Adrenal gland (tissue), 12 donors: ENCODE data around the gene AACS. TPM values are rescaled to one million over a fixed set of nuclear protein-coding genes. Genes with fewer than 3 reads are reported as not detected.

Experiments used
- DNase-seq, 7 donors: peaks; one replicate each; pipeline ENCODE4 v3.0.0-alpha.2; 2019 to 2020
- H3K27ac ChIP-seq, 5 donors: fragments of 200-600 bp; sonication (generic) in 4 of 5; 1 replicate in 3 of 5; 2 replicates in 2 of 5; pipeline versions ENCODE4 v1.5.1 to v1.8.0; 2016 to 2020; ENCODE audit warnings: mild to moderate bottlenecking in 1 of 5
- H3K27me3 ChIP-seq: fragments of 200-600 bp; 2 replicates; pipeline ENCODE4 v1.8.0; 2021
- H3K36me3 ChIP-seq, 2 donors: fragments of 200-600 bp; replicated peaks in 1 of 2; 1 replicate in 1 of 2; 2 replicates in 1 of 2; pipeline versions ENCODE4 v1.5.1 to v1.8.0; 2018 to 2022
- H3K4me1 ChIP-seq, 2 donors: fragments of 200-600 bp; replicated peaks in 1 of 2; 1 replicate in 1 of 2; 2 replicates in 1 of 2; pipeline versions ENCODE4 v1.5.1 to v1.8.0; 2018 to 2021
- H3K4me3 ChIP-seq, 4 donors: fragments of 200-600 bp; sonication (generic) in 3 of 4; one replicate each; pipeline ENCODE4 v1.5.1; 2016 to 2018
- H3K9me3 ChIP-seq, 3 donors: fragments of 200-600 bp; sonication (generic) in 1 of 3; replicated peaks in 1 of 3; 1 replicate in 2 of 3; 2 replicates in 1 of 3; pipeline versions ENCODE4 v1.5.1 to v1.8.0; 2016 to 2021
- POLR2A ChIP-seq, 2 donors: fragments of 450-650 bp; IDR thresholded peaks; one replicate each; pipeline ENCODE4 v1.6.1; 2017; ENCODE audit warnings: antibody characterized with exemption in 2 of 2, mild to moderate bottlenecking in 2 of 2, moderate library complexity in 1 of 2
- WGBS, 4 donors: extraction: QIAGEN DNeasy Blood & Tissue Kit in 2 of 4; methylation state at CpG; one replicate each; pipeline versions ENCODE4 v1.1.5 to v1.1.7; 2013 to 2017; 5-methylcytosine and 5-hydroxymethylcytosine counted together
- intact Hi-C, 2 donors: fragments of 100-400 bp; cut with DNase I; formaldehyde crosslinking; loops; one replicate each; pipeline versions ENCODE4 v1.14.1 to v1.15.0; 2022 to 2023
- polyA plus RNA-seq, 3 donors: library from polyadenylated mRNA; stranded (reverse); fragments of 200-250 nt in 2 of 3; fragments of 350-450 nt in 1 of 3; fragmentation: Illumina TruSeq in 1 of 3; extraction: RNeasy Lipid Tissue Mini Kit (QIAGEN cat#74804) in 1 of 3; gene quantifications; one replicate each; pipeline ENCODE4 v1.2.3, GENCODE V29; 2013 to 2014
- total RNA-seq, 9 donors: library from RNA; depleted of rRNA in 4 of 9; stranded (reverse); fragments of >200 nt in 4 of 9; fragments of 120-200 nt in 1 of 9; fragmentation: NEBNext Ultra II Directional in 1 of 9; extraction: Animal tissue kit (Norgen Biotek cat#: 25700) in 1 of 9; gene quantifications; one replicate each; pipeline versions ENCODE4 v1.1.0 to v1.2.4, GENCODE V29; 2013 to 2023
- TF ChIP-seq, protein P1 (sequence below), 6 experiments: fragments of 450-650 bp in 4 of 6; fragments of 200-600 bp in 2 of 6; sonication (generic) in 1 of 6; IDR thresholded peaks; 1 replicate in 5 of 6; 2 replicates in 1 of 6; pipeline versions ENCODE4 v1.5.1 to v1.8.0; 2016 to 2021; ENCODE audit warnings: antibody characterized with exemption in 6 of 6, mild to moderate bottlenecking in 2 of 6, moderate library complexity in 1 of 6
- donor health status: healthy with polysubstance abuse.
- donor health status: Bipolar disorder and iron deficiency.
- donor health status: DM: yes; HTN: yes; CAD: no.
- donor health status: DM: no; HTN: no; CAD: no.
- donor health status: DM: no; HTN: no; CAD: no.
- donor health status: DM: yes; HTN: yes; CAD: no.

AACS gene
- total and polyA plus RNA-seq, 12 donors: 8.0 to 31.7 (median 15.4) TPM

DNA sequence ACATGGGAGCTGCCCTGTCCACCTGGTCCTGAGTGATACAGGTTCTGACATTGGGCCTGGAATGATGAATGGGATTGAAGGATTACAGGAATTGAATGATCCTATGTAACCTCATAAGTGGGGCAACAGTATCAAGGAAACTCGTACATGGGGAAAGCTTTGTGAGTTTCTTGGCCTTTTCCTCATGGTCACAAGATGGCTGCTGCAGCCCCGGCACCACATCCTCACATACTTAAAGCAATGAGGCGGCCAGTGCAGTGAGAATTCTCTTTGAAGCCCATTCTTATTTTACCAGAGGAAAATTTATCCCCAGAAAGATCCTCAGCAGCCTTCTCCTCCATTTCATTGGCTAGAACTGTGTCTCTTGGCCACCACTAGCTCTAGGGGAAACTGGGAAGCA, 91.9 kb downstream of the AACS start:
- Histone ChIP-seq H3K4me3 (no peak overlapping the region), H3K27me3 (no peaks in the 10 kb centered on the region), H3K27ac (no peak overlapping the region), H3K36me3 (no peaks in the 10 kb centered on the region), H3K4me1 (no peaks in the 10 kb centered on the region), H3K9me3 (no peaks in the 10 kb centered on the region)
- intact Hi-C loops: no loop called here
- no peak for DNase-seq
- TF ChIP-seq POLR2A (IDR thresholded peaks at IDR 0.05): no peak
- WGBS, 4 donors: 83 to 85% (median 83%) methylated on average over 3 of the region's 3 CpGs

DNA sequence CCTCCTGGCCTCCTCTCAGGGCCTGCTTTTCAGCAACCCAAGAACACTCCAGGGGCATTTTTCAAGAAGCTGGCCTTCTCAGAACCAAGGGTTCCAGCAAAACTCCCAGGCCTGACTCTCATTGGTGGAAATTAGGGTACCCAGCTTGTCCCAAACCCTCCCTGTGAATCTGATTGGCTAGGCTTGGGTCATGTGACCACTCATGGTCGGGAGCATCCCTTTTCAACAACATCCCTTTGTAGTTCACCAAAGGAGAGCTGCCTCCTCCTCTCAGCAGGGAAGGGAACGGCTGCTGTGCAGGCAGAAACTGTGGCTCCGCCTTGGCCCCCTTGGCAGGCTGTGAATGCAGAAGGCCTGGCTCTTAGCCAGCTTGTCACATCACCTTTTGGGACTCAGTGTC, 94.5 kb downstream of the AACS start:
- no peak for DNase-seq
- WGBS, 4 donors: 0 to 79% (median 69%) methylated on average over 1 to 3 of the region's 3 CpGs
- Histone ChIP-seq H3K27ac (no peak overlapping the region), H3K36me3 (no peaks in the 10 kb centered on the region), H3K4me3 (no peak overlapping the region), H3K4me1 (no peaks in the 10 kb centered on the region), H3K27me3 (no peaks in the 10 kb centered on the region), H3K9me3 (no peaks in the 10 kb centered on the region)
- TF ChIP-seq POLR2A (IDR thresholded peaks at IDR 0.05): no peak
- TF ChIP-seq, protein P1, sequence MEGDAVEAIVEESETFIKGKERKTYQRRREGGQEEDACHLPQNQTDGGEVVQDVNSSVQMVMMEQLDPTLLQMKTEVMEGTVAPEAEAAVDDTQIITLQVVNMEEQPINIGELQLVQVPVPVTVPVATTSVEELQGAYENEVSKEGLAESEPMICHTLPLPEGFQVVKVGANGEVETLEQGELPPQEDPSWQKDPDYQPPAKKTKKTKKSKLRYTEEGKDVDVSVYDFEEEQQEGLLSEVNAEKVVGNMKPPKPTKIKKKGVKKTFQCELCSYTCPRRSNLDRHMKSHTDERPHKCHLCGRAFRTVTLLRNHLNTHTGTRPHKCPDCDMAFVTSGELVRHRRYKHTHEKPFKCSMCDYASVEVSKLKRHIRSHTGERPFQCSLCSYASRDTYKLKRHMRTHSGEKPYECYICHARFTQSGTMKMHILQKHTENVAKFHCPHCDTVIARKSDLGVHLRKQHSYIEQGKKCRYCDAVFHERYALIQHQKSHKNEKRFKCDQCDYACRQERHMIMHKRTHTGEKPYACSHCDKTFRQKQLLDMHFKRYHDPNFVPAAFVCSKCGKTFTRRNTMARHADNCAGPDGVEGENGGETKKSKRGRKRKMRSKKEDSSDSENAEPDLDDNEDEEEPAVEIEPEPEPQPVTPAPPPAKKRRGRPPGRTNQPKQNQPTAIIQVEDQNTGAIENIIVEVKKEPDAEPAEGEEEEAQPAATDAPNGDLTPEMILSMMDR (IDR thresholded peaks at IDR 0.05): no peak
- intact Hi-C loops: no loop called here

DNA sequence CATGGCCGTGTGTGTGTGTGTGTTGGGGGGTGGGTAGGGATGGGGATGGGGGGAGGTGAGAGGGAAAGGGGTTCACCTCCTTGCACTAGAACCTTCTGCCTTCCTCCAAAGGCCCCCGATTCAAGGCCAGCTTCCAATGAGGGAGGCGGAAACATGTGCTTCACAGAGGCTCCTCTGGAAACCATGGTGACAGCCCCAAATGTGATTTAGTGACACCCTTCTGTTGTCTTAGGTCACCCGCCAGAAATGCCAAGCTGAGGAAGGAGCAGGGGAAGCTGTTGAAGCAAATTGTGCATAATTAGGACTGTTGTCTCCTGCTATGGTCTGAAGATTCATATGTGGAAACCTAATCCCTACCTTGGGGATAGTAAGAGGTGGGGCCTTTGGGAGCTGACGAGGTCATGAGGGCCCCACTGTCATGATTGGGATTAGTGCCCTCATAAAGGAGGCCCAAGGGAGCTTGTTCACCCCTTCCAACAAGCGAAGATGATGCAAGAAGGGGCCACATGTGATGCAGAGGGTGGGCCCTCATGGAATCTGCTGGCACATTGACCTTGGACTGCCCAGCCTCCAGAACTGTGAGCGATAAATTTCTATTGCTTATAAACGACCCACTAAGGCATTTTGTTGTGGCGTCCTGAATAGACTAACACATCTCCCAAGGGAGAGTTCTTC, 95.2 kb downstream of the AACS start:
- 69 to 73% (median 70%) methylated on average over 8 to 9 of the region's 9 CpGs for WGBS, 4 donors
- no peaks in the 10 kb centered on the region for H3K36me3 ChIP-seq
- H3K4me1 ChIP-seq: no peaks in the 10 kb centered on the region
- intact Hi-C loops: no loop called here
- H3K27ac ChIP-seq: no peak overlapping the region
- DNase-seq: no peak
- H3K4me3 ChIP-seq: no peak overlapping the region
- H3K27me3 ChIP-seq: no peaks in the 10 kb centered on the region
- no peak for TF ChIP-seq POLR2A (IDR thresholded peaks at IDR 0.05)
- TF ChIP-seq, protein P1 (IDR thresholded peaks at IDR 0.05): no peak
- no peaks in the 10 kb centered on the region for H3K9me3 ChIP-seq

DNA sequence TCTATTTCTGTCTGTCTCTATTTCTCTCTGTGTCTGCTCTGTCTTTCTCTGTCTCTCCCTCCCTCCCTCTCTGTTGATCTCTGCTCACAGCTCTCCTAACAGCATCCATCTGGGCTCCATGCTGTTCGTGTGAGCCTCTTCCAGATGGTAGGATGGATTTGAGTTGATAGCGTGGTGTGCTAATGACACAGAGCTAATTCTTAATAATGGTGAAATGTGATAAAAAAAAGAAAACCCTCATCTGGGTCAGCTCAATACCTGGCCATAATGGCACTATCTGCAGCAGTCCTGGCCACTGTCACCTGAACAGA, 96.4 kb downstream of the AACS start:
- DNase-seq: no peak
- intact Hi-C loops: no loop called here
- H3K4me1 ChIP-seq: no peaks in the 10 kb centered on the region
- no peaks in the 10 kb centered on the region for H3K27me3 ChIP-seq
- WGBS, 4 donors: 52 to 54% (median 53%) methylated on average over 2 of the region's 2 CpGs
- TF ChIP-seq POLR2A (IDR thresholded peaks at IDR 0.05): no peak
- H3K27ac ChIP-seq: no peak overlapping the region
- no peak overlapping the region for H3K4me3 ChIP-seq
- no peaks in the 10 kb centered on the region for H3K36me3 ChIP-seq
- H3K9me3 ChIP-seq: no peaks in the 10 kb centered on the region

DNA sequence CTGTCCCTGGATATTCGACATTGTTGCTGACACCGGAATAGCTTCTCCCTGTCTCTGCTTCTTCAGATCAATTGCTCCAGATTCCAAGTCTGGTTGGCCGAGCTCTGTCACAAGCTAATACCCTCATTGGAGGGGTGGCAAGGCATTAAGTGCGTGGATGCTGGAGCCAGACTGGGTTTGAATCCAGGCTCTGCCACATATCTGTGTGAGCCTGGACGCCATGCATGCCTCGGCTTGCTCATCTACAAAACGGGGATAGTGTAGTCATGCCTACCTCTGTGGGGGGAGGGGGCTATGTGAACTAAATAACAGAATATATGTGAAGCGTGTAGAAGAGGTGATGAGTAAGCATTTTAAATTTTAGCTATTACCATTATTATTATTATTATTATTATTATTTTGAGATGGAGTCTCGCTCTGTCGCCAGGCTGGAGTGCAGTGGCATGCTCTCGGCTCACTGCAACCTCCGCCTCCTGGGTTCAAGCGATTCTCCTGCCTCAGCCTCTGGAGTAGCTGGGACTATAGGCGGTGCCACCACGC, 97.3 kb downstream of the AACS start:
- TF ChIP-seq POLR2A (IDR thresholded peaks at IDR 0.05): no peak
- TF ChIP-seq, protein P1 (IDR thresholded peaks at IDR 0.05): no peak
- no peak overlapping the region for H3K4me3 ChIP-seq
- H3K9me3 ChIP-seq: no peaks in the 10 kb centered on the region
- intact Hi-C loops: no loop called here
- no peak for DNase-seq
- WGBS, 4 donors: 82 to 92% (median 84%) methylated on average over 14 to 15 of the region's 15 CpGs
- no peaks in the 10 kb centered on the region for H3K4me1 ChIP-seq
- H3K27ac ChIP-seq: no peak overlapping the region
- no peaks in the 10 kb centered on the region for H3K27me3 ChIP-seq
- no peaks in the 10 kb centered on the region for H3K36me3 ChIP-seq
